Left kidney (tissue), 2 donors: ENCODE data around the gene SLIT2. TPM values are rescaled to one million over a fixed set of nuclear protein-coding genes. Genes with fewer than 3 reads are reported as not detected.

ENCODE experiments used
- DNase-seq: peaks from one replicate; pipeline ENCODE4 v3.0.0-alpha.2; 2013
- polyA plus RNA-seq: library from polyadenylated mRNA; unstranded; fragments of 120-200 nt; gene quantifications from one replicate; pipeline ENCODE4 v1.2.1, GENCODE V29; 2013; ENCODE audit not compliant: insufficient read length

The SLIT2 gene
- polyA plus RNA-seq, 1 donor, result 56.6 TPM

DNA sequence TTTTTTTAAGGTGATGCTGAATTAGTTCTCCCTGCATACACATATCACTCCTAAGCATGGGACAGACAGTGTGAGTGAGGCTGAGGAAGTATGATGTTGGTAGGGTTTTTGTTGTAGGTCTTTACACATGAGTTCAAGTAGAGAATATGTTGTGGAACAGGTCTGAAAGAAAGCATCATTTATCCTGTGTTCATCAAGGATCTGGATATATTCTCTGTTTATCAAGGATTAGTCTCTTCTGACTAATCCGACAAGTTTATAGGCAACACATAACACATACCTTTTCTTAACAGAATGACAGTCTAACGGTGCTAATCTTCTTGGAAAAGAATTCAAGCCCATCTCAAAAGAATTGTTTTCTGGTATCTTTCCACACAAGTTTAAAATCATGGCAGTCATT lies 10.5 kb downstream of the SLIT2 start:
- no peak for DNase-seq

DNA sequence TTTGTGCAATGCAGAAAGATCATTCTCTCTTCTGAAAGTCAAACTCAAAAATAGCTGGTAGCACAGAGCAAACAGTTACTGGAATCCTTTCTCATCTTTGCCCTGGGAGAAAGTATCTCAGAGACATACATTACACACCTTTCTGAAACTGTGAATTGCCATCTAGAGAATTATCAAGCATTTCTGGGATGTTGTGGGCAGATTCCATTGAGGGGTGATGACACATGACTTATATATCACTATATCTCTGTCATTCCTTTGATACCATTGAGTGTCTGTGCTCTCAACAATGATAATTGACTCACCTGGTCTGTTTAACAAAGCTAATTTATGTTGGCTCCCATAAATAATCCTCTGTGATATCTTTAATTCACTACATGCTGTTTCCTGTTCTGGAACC lies 13.0 kb downstream of the SLIT2 start:
- no peak for DNase-seq

DNA sequence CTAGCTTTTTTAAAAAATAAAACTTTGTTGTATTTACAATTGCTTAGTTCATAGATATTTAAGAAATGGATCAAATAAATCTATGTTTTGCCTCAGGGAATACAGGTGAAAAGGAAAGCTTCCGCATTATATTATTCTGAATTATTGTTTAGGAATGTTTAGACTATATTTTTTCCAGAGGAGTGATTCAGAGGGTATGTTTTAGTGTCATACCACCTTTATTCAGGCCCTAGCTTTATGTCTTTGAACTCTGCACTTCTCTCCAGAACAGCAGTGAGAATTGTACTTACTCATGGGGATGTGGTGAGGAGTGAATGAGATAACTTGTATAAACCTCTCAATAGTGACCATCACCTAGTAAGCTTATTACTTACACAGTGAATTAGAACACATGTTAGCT lies 14.0 kb downstream of the SLIT2 start:
- no peak for DNase-seq

DNA sequence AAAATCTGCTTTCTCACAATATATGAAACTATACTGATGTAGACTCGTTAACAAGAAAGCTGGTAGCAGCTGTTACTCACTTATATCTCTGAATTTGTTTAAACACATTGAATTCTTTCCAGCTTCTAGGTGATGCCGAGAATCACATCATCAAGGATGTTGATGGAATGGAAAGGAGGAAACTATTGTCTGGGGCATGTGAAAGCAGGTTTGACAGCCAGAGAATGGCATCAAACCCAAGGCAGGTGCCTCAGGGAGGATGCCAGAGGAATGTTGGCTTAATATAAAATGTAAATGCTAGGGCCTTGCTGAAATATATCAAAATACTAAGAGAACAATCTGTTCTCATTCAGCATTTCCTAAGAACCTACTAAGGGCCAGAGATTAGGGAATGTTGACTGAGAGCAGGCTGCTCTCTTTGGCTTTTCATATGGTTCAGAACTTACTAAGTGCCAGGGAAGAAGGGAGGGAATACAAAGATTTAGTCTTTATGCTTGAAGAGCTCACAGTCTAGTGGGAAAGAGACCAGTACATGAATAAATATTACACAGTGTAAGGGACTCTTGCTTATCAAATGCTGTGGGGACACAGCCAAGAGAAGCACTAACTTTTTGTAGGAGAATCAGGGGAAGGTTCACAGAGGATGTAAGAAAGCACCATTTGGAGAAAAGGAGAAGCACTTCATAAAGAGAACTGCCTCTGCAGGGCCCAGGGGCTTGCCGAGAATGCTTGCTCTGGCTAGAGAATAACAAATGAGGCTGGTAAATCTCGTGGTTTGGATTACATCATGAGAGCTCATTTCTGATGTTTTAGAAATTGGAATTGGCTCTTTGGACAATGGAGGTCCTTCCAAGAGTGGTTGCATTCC lies 14.7 kb downstream of the SLIT2 start:
- DNase-seq, result no peak

DNA sequence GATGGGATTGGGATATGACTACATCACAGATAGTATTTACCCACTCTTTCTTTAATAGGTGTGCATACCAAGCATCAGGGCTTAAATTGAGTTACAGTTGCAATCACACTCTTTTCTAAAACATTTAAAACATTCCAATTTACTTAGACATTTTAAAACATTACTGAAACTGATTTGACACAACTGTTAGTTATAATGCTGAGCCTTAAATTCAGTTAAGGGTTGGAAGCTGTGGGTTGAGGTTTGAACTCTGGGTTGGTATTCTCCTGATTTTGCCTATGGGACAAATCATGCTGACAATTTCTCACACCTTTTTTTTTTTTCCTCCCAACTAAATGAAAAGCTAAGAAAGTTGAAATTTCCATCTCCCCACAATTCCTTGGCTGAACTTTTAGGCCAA lies 16.3 kb downstream of the SLIT2 start:
- DNase-seq, result no peak

DNA sequence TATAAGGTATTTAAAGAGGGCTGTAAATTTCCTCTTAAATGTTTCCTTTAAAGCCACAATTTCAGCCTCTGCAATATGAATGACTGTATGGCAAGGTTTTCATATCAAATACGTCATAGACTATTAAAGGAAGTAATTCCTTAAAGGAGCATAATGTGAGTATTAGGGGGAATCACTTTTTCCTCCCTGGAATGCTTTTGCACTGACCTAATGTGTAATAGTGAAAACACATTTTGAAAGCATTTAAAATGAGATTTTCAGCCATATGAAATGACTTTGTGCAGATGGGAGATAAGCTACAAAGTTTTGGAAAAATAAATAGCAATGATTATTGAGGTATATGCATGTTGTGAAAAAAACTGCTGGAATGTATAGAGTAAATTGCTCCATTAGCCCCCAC lies 17.6 kb downstream of the SLIT2 start:
- DNase-seq, result no peak

DNA sequence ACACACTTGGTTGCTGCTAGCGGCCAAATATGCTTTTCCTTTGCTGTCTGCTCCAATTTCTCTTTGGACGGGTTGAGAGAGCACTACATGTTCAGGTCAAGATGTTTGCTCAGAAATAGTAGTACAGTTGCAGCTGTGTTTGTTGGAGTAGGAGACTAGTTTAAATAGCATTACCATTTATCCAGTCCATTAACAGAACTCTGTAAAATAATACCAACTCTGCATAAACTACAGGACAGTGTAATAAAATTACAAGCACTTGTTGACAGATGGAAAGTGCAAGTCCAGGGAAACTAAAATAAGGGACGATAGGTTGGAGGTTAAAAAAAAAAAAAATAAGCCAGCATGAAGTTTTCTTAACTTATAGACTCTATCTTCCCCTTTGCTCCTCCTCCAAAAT lies 20.2 kb downstream of the SLIT2 start:
- no peak for DNase-seq

DNA sequence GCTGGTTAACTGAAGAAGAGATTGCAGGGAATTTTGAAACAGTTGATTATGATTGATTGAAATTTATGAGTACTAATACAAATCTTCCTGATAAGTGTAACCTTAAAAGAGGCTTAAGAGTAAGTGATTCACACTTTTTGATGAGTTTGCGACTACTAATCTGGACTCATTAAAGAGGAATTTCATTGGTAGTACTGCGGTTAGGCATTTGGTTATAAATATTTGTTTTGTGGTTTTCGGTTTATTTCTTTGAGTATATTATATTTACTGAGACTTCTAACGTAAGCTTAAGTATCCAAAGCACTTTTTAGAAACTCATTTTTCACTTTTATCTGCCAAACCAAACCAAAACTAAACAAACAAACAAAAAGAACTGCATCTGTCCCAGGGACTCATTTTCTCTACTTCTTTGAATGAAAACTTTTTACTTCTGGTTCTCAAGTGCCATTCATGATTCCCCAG lies 20.7 kb downstream of the SLIT2 start:
- no peak for DNase-seq

DNA sequence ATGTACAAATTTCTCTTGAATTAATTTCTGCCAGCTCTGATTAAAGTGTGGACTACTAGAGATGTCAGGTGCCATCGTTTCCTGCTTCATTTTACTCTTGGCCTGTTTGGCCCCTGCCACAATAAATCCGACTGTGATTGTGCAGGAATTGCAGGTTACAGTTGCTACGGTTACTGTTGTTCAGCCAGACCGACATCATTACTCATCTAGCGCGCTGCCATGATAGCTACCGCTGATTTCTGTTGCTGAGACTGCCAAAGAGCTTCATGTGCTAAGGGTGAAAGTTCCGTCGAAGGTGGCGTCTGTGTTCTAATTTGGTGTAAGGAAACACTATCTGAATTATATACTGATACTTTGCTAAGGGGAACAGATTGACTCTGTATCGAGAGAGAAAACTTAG lies 22.1 kb downstream of the SLIT2 start:
- no peak for DNase-seq

DNA sequence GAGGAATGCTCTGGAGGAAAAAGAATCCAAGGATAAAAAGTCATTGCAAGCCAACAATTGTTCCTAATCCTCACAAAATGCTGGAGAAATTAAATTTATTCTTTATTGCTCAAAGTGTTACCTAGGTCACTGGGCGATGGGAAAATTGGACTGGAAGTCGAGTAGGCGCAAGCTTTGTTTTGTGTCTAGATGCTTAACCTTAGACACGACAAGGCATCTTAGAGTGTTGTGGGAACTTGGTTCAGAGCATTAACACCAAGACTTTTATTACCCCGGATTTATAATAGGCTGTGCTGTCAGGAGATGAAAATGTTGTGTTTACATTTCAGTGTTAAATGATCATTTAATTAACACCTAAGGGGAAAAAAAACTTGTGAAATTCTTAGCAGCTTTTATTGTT lies 25.1 kb downstream of the SLIT2 start:
- DNase-seq, result no peak

DNA sequence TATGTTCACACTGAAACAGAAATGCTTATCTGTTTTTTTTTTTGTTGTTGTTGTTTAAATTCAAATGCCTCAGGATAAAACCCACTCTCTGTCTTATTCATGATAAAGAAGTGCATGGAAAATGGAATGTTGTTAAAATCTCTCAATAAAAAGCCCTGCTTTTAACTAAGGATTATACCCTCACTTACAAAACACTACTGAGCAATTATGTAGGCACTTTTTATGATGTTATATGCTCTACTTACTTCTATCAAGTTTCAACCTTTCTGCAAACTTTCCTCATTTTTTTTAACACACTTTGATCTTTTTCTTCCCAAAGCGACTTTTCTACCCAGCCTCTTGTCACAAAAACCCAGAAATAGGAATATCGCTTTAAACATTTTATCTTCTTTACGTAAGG lies 26.5 kb downstream of the SLIT2 start:
- DNase-seq, result no peak

DNA sequence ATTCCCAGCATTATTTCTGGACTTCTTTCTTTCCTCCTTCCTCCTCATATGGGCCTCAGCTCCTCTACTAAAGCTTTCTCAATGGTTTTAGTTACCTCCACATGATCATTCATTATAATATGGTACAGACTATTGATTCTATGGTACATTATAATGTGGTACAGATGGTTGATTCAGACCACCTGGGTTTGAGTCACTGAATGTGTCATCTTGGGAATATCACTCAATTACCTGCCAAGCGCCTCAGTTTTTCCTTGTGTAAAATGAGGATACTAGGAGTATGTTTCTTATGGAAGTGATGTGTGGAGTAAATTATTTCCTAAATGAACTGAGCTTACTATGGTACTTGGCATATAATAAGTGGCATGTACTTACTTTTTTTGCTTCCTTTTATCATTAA lies 27.7 kb downstream of the SLIT2 start:
- DNase-seq, result no peak

DNA sequence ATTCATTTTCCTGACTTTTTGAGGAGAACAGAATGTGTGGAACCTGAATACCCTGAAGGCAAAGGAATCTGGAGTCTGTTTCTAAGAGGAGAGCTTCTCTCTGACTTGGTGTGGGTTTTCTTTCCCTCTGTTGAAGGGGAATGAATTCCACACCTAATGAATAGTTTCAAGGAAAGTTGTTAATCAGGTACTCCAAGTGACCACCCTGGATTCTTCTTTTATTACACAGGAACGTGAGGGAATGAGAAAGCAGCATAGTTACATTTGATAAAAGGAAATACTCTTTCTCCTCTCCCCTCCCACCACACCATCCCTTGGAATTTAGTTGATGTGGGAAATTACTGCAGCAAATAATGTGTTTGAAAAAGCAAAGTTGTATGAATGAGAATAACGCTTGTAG lies 29.7 kb downstream of the SLIT2 start:
- no peak for DNase-seq

DNA sequence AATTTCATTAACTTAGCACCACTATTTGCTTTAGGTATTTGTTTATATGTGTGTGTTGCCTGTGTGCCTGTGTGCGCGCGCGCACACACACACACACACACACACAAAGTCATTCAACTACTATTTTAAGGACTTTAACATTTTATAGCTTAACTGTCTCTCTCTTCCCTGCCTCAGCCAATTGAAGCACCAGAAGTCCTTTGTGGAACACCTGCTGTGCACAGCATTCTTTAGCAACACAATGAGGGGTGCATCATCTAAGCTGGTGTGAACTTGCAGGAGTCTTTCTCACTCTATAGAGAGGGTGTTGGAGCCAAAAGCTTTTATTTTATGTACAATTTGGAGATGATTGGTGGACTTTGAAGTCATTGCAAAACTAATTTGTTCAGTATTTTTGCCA lies 31.3 kb downstream of the SLIT2 start:
- DNase-seq, result no peak

DNA sequence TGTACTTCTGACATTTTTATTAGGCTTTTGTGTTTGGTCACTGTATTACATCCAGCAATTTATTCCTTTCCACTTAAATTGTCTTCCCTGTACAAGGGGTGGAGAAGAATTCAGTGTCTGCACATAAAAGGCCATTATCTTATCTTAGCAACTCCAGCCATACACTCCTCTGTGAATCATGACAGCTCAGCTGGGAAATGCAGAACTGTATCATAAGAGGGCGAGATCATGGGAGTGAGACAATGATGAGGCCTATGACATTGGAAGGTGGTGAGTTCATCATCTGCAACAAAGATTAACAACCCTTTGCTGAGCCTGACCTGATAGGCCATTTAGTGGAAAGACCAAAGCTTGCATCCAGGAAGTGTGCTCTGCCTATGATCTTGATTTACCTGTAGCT lies 33.3 kb downstream of the SLIT2 start:
- no peak for DNase-seq

DNA sequence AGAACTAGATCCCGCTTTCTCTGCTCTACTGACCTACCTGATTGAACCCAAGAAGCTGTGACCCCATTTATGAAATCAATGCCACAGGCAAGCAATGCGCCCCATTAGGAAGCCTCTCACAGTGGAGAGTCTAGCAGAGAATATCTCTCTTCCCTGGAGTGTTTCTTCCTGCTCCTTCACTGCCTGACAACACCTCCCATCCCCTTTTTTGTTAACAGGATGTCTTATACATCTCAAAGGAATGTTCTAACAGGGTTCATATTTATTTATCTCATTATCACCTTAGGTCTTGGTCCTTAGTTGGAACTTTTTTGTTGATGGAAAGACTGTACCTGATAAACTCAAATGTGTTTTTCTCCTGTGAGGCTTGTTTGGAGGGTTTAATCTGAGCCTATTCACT lies 35.5 kb downstream of the SLIT2 start:
- no peak for DNase-seq

DNA sequence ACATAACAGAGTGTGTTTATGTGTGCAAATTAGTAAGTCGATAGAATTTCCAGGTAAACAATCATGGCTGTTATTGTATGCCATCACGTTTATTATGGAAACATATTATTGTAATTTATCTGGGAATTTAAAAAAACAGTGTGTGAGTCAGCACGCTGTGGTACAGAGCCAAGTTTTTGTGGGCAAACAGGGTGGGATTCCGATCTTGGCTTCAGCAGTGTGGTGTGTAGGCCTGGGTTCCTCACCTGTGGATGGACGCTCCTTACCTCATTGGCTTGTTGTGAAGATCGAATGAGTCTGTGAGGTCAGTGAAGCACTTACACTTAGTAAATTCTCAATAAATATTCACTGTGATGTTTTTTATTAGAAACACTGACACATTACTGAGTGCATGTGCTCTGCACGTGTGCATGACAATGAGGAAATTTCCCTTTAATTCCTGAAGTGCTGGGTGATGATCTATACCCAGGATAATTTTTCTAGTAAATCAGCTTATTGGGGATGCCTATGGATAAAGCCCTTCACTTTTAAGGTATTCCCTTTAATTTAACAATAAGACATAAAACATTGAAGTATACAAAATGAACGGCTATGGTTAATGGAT lies 36.4 kb downstream of the SLIT2 start:
- DNase-seq, result no peak

DNA sequence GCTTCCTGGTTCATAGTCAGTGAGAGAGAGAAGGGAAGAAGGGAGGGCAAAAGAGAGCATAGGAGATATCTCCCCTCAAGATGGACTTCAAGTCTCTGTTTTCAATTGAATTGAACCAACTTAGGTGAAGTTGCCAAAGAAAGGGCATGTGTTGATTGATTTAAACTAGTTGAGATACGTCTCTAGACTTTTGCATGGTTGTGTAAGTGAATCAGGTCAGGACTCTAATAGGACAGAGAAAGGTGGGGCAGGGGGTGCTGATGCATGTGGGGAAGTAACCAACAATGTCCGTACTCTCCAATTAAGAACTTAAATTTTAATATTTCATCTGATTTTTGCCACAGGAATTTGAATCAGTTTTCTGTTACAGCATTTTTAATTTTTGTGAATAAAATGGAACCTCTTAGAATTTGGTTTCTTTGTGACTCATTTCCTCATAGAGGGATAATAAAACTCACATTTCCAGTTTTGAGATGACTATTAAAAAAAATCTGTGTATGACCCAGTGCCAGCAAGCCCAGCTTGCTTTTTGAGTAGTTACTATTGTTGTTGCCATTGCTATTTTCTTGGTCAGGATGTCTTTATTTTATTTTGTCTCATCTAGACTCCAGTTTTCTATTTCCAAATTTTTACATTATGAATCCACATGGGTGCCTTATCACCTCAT lies 37.3 kb downstream of the SLIT2 start:
- no peak for DNase-seq

DNA sequence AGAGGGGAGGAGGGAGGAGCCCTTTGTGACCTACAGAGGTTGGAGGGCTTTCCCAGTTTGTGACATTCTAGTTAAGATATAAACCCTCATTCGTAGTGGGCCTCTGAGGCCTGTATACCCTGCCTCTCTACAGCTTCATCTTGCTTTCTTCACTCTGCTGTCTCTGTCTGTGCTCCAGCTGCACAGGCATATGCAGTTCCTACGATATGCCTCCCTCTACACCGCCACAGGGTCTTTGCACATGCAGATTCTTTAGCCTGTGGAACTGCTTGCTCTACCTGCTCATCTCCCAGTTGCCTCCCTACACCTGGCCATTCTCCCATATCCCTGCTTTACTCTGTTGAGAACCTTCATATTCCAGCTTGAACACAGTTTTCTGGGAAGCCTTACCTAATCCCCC lies 38.1 kb downstream of the SLIT2 start:
- DNase-seq, result no peak

DNA sequence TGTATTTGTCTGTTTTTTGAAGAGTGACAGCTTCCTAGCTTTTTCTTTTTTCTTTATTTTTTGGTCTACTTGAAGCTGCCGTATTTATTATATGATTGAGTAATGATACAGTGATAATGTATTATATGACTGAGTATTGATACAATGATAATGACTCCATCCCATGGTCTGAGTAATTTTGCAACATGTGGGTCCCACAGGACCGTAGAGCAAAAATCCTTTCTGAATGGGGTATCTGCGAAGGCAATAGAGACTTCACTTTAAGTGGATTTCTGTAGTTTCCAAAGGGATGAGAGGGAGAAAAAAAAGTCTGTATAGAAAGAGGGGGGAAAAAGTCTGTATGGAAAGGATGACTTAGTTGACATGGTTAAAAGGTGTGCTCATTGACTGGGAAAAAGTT lies 41.0 kb downstream of the SLIT2 start:
- no peak for DNase-seq

DNA sequence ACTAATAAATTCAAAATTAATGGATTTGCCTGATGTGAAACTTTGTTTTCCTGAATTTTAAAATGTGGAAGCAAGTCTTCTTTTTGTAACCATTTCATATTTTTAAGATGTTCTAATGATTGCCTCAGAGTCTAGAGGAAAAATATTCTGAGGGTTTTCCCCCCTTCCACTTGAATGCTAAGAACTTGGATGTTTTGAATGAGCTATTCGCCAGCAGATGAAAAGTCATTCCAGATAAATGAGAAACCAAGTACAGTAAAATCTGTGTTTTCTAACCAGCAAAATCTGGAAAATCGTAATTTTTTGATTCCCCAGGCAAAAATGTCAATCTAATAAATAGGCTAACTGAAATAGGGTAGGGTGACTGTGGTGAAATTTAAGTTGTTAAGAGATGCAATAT lies 45.6 kb downstream of the SLIT2 start:
- no peak for DNase-seq

DNA sequence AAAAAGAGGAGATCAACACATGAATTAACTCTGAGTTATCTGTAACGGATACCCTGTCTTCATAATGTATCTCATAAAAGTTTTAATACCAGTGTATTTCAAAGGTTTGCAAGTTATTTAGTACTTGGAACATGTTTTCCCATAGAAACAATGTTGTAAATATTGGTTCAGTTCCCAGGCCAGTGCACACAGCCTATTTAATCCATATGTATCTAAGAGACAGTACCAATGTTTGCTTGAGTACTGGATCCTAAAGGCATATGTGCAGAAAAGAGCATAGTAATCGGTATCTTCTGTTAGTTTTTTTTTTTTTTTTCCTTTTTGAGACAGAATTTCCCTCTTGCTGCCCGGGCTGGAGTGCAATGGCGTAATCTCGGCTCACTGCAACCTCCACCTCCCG lies 46.1 kb downstream of the SLIT2 start:
- no peak for DNase-seq

DNA sequence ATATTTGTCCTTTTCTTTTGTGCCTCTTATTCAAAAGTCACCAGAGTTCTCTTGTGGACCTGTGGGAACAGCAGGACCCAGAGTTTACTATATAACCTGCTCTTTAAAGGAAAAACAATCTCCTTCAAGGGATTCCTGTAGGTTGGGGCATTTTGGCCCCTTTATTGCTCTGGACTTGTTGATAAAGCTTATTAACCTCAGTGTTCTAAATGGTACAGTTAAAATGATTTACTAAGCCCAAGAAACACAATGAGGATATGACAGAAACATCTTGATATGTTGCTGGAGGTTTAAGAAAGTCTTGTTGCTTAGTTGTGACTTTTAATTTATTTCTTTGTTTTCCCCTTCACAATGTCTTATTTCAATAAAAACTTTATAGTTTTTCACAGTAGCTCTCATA lies 46.8 kb downstream of the SLIT2 start:
- no peak for DNase-seq

DNA sequence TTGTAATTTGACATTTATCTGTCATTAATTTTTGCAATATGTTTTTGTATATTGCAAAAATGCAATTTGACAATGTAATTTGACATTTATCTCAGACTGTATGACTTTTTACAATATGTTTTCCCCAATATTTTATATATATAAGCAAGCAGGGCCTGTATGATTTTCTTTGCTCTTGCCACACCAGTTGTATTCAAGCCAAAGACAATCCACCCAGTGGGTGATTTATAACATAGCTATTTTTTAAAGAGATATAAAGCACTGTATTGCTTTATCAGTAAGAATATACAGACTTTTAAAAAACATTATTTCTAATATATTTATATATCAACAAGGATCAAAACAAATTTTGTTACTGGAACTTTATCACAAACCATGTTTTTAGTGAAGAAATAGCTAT lies 47.3 kb downstream of the SLIT2 start:
- DNase-seq, result no peak
